Tibial nerve (tissue), 4 donors: ENCODE results near the gene HADH. TPM values are rescaled to one million over a fixed set of nuclear protein-coding genes. Genes with fewer than 3 reads are reported as not detected.

Experiments used
- DNase-seq, 2 donors: peaks; one replicate each; pipeline ENCODE4 v3.0.0-alpha.2; 2019; ENCODE audit warnings: low spot score in 2 of 2
- H3K27ac ChIP-seq, 4 donors: fragments of 200-600 bp; sonication (generic) in 3 of 4; one replicate each; pipeline ENCODE4 v1.5.1; 2017 to 2019; ENCODE audit warnings: mild to moderate bottlenecking in 1 of 4
- H3K27me3 ChIP-seq, 2 donors: fragments of 200-600 bp; sonication (generic) in 1 of 2; one replicate each; pipeline versions ENCODE4 v1.5.1 to v1.6.0; 2017 to 2019
- H3K36me3 ChIP-seq, 3 donors: fragments of 200-600 bp; sonication (generic); one replicate each; pipeline ENCODE4 v1.5.1; 2018 to 2019
- H3K4me1 ChIP-seq, 4 donors: fragments of 200-600 bp; sonication (generic) in 3 of 4; one replicate each; pipeline ENCODE4 v1.5.1; 2017 to 2019
- H3K4me3 ChIP-seq, 4 donors: fragments of 200-600 bp; sonication (generic) in 3 of 4; one replicate each; pipeline ENCODE4 v1.5.1; 2017 to 2019; ENCODE audit warnings: mild to moderate bottlenecking in 1 of 4, moderate library complexity in 1 of 4
- H3K9me3 ChIP-seq, 4 donors: fragments of 200-600 bp; sonication (generic) in 3 of 4; one replicate each; pipeline ENCODE4 v1.5.1; 2017 to 2019
- EP300 ChIP-seq, 2 donors: sonication (generic); formaldehyde crosslinking; IDR thresholded peaks; one replicate each; pipeline ENCODE4 v1.6.1; 2017; ENCODE audit warnings: antibody characterized with exemption in 2 of 2, mild to moderate bottlenecking in 1 of 2
- POLR2A ChIP-seq, 2 donors: fragments of 450-650 bp; IDR thresholded peaks; one replicate each; pipeline ENCODE4 v1.6.1; 2017; ENCODE audit warnings: antibody characterized with exemption in 2 of 2, mild to moderate bottlenecking in 2 of 2, moderate library complexity in 2 of 2
- WGBS, 2 donors: methylation state at CpG; one replicate each; pipeline ENCODE4 v1.1.5; 2018; 5-methylcytosine and 5-hydroxymethylcytosine counted together
- total RNA-seq, 4 donors: library from RNA; depleted of rRNA; stranded (reverse); fragments of >200 nt; gene quantifications; one replicate each; pipeline ENCODE4 v1.1.0, GENCODE V29; 2016
- TF ChIP-seq, protein P1 (sequence below), 5 experiments: fragments of 200-600 bp in 3 of 5; fragments of 450-650 bp in 2 of 5; sonication (generic) in 3 of 5; IDR thresholded peaks; one replicate each; pipeline ENCODE4 v1.5.1; 2016 to 2019; ENCODE audit warnings: antibody characterized with exemption in 5 of 5, mild to moderate bottlenecking in 3 of 5, moderate library complexity in 2 of 5

The HADH gene
- total RNA-seq, 4 donors from 2014 or later = 42.2 to 107 (median 55.9) TPM

DNA sequence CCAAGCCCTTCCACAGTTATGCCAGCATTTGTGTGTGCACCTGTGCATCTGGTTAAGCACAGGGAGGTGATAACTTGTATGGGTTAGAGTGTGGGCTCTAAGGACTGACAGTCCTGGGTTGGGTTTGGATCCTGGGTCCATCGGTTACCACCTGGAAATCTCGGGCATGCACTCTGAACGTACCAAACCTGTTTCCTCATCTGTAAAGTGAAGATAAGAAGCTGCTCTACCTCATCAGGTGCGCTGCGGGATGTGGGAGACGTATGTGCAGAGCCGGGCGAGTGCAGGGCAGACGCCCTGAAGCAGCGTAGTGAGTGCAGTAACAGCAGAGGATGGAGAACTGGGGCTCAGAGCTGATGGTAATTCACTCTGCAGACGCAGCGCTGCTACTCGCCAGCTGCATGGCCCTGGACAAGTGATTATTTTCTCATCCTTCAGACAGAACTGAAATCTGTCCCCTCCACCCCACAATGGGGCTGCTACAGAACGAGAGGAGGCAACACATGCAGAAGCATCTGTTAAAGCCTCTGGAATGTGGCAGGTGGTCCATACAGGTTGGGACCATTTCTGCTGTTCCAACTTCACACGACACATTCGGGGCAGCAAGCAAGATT is 64.4 kb downstream of the HADH start:
- no peak for DNase-seq
- Histone ChIP-seq H3K36me3 (no peaks in the 10 kb centered on the region), H3K4me1 (no peaks in the 10 kb centered on the region), H3K27ac (no peak overlapping the region), H3K9me3 (no peaks in the 10 kb centered on the region), H3K27me3 (no peaks in the 10 kb centered on the region), H3K4me3 (no peak overlapping the region)
- no peak for TF ChIP-seq POLR2A (IDR thresholded peaks at IDR 0.05)
- no peak for TF ChIP-seq EP300 (IDR thresholded peaks at IDR 0.05)
- TF ChIP-seq, protein P1, sequence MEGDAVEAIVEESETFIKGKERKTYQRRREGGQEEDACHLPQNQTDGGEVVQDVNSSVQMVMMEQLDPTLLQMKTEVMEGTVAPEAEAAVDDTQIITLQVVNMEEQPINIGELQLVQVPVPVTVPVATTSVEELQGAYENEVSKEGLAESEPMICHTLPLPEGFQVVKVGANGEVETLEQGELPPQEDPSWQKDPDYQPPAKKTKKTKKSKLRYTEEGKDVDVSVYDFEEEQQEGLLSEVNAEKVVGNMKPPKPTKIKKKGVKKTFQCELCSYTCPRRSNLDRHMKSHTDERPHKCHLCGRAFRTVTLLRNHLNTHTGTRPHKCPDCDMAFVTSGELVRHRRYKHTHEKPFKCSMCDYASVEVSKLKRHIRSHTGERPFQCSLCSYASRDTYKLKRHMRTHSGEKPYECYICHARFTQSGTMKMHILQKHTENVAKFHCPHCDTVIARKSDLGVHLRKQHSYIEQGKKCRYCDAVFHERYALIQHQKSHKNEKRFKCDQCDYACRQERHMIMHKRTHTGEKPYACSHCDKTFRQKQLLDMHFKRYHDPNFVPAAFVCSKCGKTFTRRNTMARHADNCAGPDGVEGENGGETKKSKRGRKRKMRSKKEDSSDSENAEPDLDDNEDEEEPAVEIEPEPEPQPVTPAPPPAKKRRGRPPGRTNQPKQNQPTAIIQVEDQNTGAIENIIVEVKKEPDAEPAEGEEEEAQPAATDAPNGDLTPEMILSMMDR (IDR thresholded peaks at IDR 0.05) = no peak
- 93 to 95% methylated on average over 16 of the region's 16 CpGs for WGBS, 2 donors

DNA sequence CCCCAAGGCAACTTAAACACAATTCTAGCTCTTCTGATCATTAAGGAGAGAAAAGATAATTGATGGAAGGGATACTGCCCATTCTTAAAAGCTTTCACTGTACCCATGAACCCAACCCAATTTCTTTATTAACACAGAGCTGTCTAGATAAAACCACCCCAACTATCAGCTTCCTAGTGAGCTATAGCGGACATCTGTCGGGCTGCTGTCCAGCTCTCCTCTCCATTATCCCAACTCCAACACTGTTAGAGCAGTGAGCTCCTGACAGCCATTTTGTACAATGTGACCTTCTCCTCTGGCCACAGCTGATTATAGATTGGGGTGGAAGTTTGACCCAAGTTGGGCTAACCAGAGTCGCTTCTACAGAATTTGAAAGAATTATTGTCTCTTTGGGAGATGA is 66.1 kb downstream of the HADH start:
- no peaks in the 10 kb centered on the region for H3K9me3 ChIP-seq
- H3K4me3 ChIP-seq = no peak overlapping the region
- WGBS, 2 donors = 86 to 93% methylated on average over 3 of the region's 3 CpGs
- H3K4me1 ChIP-seq = no peaks in the 10 kb centered on the region
- H3K27ac ChIP-seq = no peak overlapping the region
- TF ChIP-seq, protein P1 (IDR thresholded peaks at IDR 0.05) = no peak
- TF ChIP-seq EP300 (IDR thresholded peaks at IDR 0.05) = no peak
- TF ChIP-seq POLR2A (IDR thresholded peaks at IDR 0.05) = no peak
- no peaks in the 10 kb centered on the region for H3K27me3 ChIP-seq
- DNase-seq = no peak
- no peaks in the 10 kb centered on the region for H3K36me3 ChIP-seq

GRCh38 chr4:108056418-108056817 is 66.7 kb downstream of the HADH start:
- WGBS, 2 donors = 79 to 81% methylated on average over 6 of the region's 6 CpGs
- no peaks in the 10 kb centered on the region for H3K9me3 ChIP-seq
- DNase-seq = no peak
- H3K4me3 ChIP-seq = no peak overlapping the region
- H3K27ac ChIP-seq = no peak overlapping the region
- no peaks in the 10 kb centered on the region for H3K27me3 ChIP-seq
- no peak for TF ChIP-seq EP300 (IDR thresholded peaks at IDR 0.05)
- TF ChIP-seq, protein P1 (IDR thresholded peaks at IDR 0.05) = no peak
- no peak for TF ChIP-seq POLR2A (IDR thresholded peaks at IDR 0.05)
- H3K36me3 ChIP-seq = no peaks in the 10 kb centered on the region
- no peaks in the 10 kb centered on the region for H3K4me1 ChIP-seq

DNA sequence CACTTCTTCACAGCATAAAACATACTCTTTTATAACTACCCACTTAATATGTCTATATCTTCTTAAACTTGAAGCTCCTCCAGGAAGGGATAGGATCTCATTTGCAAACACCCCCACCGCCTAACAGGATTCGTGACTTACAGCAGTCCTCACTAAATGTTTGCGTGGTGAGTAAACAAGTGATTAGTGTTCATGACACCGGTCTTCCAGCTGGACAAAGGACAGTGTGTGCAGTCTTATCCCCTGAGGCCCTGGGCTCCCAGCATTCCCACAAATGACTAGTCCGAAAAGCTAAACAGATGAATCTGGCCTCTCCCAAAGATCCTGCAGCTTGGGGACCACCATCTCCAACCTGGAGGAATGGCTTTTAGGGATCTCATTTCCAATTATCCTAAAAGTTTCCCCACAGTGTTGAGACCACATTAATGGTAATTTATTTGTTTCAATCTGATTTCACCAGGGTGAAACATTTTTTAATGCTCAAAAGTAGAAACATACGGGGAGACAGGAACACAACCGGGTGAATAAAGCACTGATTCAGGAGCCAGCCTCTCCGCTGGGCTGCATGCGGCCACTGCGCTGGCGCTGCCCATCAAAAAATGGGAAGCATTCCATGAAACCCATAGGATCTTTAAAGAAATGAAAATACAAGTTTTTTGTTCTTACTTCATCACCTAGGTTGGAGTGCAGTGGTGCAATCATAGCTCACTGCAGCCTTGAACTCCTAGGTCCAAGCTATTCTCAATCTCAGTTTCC is 69.2 kb downstream of the HADH start:
- Histone ChIP-seq H3K9me3 (no peaks in the 10 kb centered on the region), H3K36me3 (no peaks in the 10 kb centered on the region), H3K27ac (no peak overlapping the region), H3K4me1 (no peaks in the 10 kb centered on the region), H3K4me3 (no peak overlapping the region), H3K27me3 (no peaks in the 10 kb centered on the region)
- no peak for TF ChIP-seq POLR2A (IDR thresholded peaks at IDR 0.05)
- 62 to 68% methylated on average over 11 of the region's 11 CpGs for WGBS, 2 donors
- no peak for DNase-seq

DNA sequence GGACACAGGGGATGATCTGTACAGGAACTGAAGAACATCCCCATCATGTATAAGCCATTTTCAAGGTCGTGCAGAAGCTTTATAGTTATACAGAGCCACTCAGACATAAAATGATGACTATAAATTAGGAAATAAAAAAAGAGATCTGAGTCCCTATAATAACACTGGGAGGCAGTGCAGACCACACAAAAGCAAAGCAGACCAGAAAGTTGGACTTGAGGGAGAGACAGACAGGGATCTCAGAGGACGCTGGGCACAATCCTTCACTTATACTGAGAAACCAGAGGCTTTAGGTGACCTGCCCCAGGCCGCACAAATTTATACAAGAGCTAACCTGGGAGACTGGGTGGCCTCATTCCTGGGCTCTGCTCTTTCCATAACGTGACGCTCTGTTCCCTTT is 70.5 kb downstream of the HADH start:
- no peaks in the 10 kb centered on the region for H3K36me3 ChIP-seq
- peak in 1 of 2 donors; percentile 13 for DNase-seq
- no peaks in the 10 kb centered on the region for H3K9me3 ChIP-seq
- no peak overlapping the region for H3K27ac ChIP-seq
- no peaks in the 10 kb centered on the region for H3K27me3 ChIP-seq
- TF ChIP-seq, protein P1 (IDR thresholded peaks at IDR 0.05) = peak; percentile 14 to 49 (median 43)
- no peak for TF ChIP-seq EP300 (IDR thresholded peaks at IDR 0.05)
- H3K4me3 ChIP-seq = no peak overlapping the region
- WGBS, 2 donors = 29 to 36% methylated on average over 5 of the region's 5 CpGs
- H3K4me1 ChIP-seq = no peaks in the 10 kb centered on the region
